Peyer's patch (tissue), 4 donors: ENCODE results near the gene C17orf75.

ENCODE experiments used
- CTCF ChIP-seq, 6 experiments: fragments of 450-650 bp in 4 of 6; fragments of 200-600 bp in 2 of 6; sonication (generic) in 1 of 6; IDR thresholded peaks; one replicate each; pipeline ENCODE4 v1.5.1; 2017 to 2019; ENCODE audit warnings: antibody characterized with exemption in 6 of 6, mild to moderate bottlenecking in 3 of 6, moderate library complexity in 1 of 6
- POLR2A ChIP-seq, 2 donors: fragments of 450-650 bp; IDR thresholded peaks; one replicate each; pipeline ENCODE4 v1.5.1; 2017; ENCODE audit warnings: antibody characterized with exemption in 2 of 2, mild to moderate bottlenecking in 2 of 2, moderate library complexity in 2 of 2

- TF ChIP-seq POLR2A (IDR thresholded peaks at IDR 0.05), result no peak
- no peak for TF ChIP-seq CTCF (IDR thresholded peaks at IDR 0.05)
Observed at GRCh38 chr17:32289471-32290070, 52.4 kb downstream of the C17orf75 start.
